Liver (tissue), 9 donors: ENCODE measurements around the gene PIK3CA. TPM values are rescaled to one million over a fixed set of nuclear protein-coding genes. Genes with fewer than 3 reads are reported as not detected.

ENCODE experiments used
- DNase-seq: peaks from one replicate; pipeline ENCODE4 v3.0.0-alpha.2; 2017; ENCODE audit warnings: low spot score
- H3K27ac ChIP-seq, 2 donors: one replicate each; pipeline ENCODE4 v1.7.0; 2013; ENCODE audit warnings: inconsistent platforms in 2 of 2, low read length in 2 of 2, control low read depth in 1 of 2, low read depth in 1 of 2, mild to moderate bottlenecking in 1 of 2
- H3K27me3 ChIP-seq, 4 donors: one replicate each; pipeline versions ENCODE4 v1.6.1 to v1.7.0; 2013; ENCODE audit warnings: low read length in 3 of 4, inconsistent platforms in 1 of 4, mild to moderate bottlenecking in 1 of 4, moderate library complexity in 1 of 4; ENCODE audit not compliant: control insufficient read depth in 4 of 4, insufficient read depth in 4 of 4
- H3K36me3 ChIP-seq, 4 donors: one replicate each; pipeline versions ENCODE4 v1.6.1 to v1.7.0; 2013; ENCODE audit warnings: low read length in 3 of 4, mild to moderate bottlenecking in 3 of 4, low read depth in 1 of 4, moderate library complexity in 1 of 4; ENCODE audit not compliant: control insufficient read depth in 4 of 4, insufficient read depth in 3 of 4
- H3K4me1 ChIP-seq, 4 donors: one replicate each; pipeline versions ENCODE4 v1.6.1 to v1.7.0; 2013; ENCODE audit warnings: low read length in 3 of 4, mild to moderate bottlenecking in 3 of 4, moderate library complexity in 1 of 4; ENCODE audit not compliant: control insufficient read depth in 4 of 4, insufficient read depth in 4 of 4
- H3K4me3 ChIP-seq, 3 donors: one replicate each; pipeline versions ENCODE4 v1.6.1 to v1.7.0; 2013; ENCODE audit warnings: low read length in 3 of 3, control low read depth in 1 of 3, low read depth in 1 of 3, mild to moderate bottlenecking in 1 of 3
- H3K9ac ChIP-seq, 2 donors: one replicate each; pipeline ENCODE4 v1.7.0; 2013; ENCODE audit warnings: low read length in 2 of 2, mild to moderate bottlenecking in 2 of 2, moderate library complexity in 2 of 2, control low read depth in 1 of 2, low read depth in 1 of 2
- H3K9me3 ChIP-seq, 4 donors: one replicate each; pipeline versions ENCODE4 v1.6.1 to v1.7.0; 2013; ENCODE audit warnings: low read length in 3 of 4; ENCODE audit not compliant: control insufficient read depth in 4 of 4
- CTCF ChIP-seq: fragments of 150-350 bp; IDR thresholded peaks from 2 replicates; pipeline ENCODE4 v1.5.1; 2017; ENCODE audit warnings: improper control_type of control experiment, low read depth, low read length; ENCODE audit not compliant: missing input control
- EGR1 ChIP-seq, 2 donors: IDR thresholded peaks; 2 replicates each; pipeline ENCODE4 v1.6.1; 2016 to 2018; ENCODE audit warnings: antibody characterized with exemption in 2 of 2, low read depth in 2 of 2
- FOXA1 ChIP-seq: IDR thresholded peaks from 2 replicates; pipeline ENCODE4 v1.6.1; 2016; ENCODE audit warnings: antibody characterized with exemption
- GABPA ChIP-seq, 2 donors: IDR thresholded peaks in 1 of 2; conservative IDR thresholded peaks in 1 of 2; 2 replicates each; pipeline ENCODE4 v1.6.1; 2016; ENCODE audit warnings: antibody characterized with exemption in 2 of 2, mild to moderate bottlenecking in 1 of 2, moderate library complexity in 1 of 2
- HNF4A ChIP-seq, 2 donors: conservative IDR thresholded peaks; 2 replicates each; pipeline ENCODE4 v1.6.1; 2016; ENCODE audit warnings: antibody characterized with exemption in 2 of 2, mild to moderate bottlenecking in 2 of 2
- HNF4G ChIP-seq: IDR thresholded peaks from 2 replicates; pipeline ENCODE4 v1.6.1; 2016; ENCODE audit warnings: antibody characterized with exemption
- JUND ChIP-seq, 2 donors: IDR thresholded peaks; 2 replicates each; pipeline ENCODE4 v1.6.1; 2016; ENCODE audit warnings: antibody characterized with exemption in 2 of 2
- NR2F2 ChIP-seq: IDR thresholded peaks from 2 replicates; pipeline ENCODE4 v1.6.1; 2016; ENCODE audit warnings: antibody characterized with exemption
- RAD21 ChIP-seq, 2 donors: IDR thresholded peaks; 2 replicates each; pipeline ENCODE4 v1.6.1; 2016; ENCODE audit warnings: antibody characterized with exemption in 2 of 2, mild to moderate bottlenecking in 2 of 2
- REST ChIP-seq: IDR thresholded peaks from 2 replicates; pipeline ENCODE4 v1.6.1; 2016; ENCODE audit warnings: antibody characterized with exemption, mild to moderate bottlenecking
- RXRA ChIP-seq, 2 donors: IDR thresholded peaks; 2 replicates each; pipeline ENCODE4 v1.6.1; 2017 to 2018; ENCODE audit warnings: antibody characterized with exemption in 2 of 2, mild to moderate bottlenecking in 1 of 2
- SP1 ChIP-seq: IDR thresholded peaks from 2 replicates; pipeline ENCODE4 v1.6.1; 2018; ENCODE audit warnings: antibody characterized with exemption, mild to moderate bottlenecking
- TAF1 ChIP-seq: conservative IDR thresholded peaks from 2 replicates; pipeline ENCODE4 v1.6.1; 2016; ENCODE audit warnings: antibody characterized with exemption, mild to moderate bottlenecking
- YY1 ChIP-seq: IDR thresholded peaks from 2 replicates; pipeline ENCODE4 v1.6.1; 2016; ENCODE audit warnings: antibody characterized with exemption, mild to moderate bottlenecking
- WGBS: extraction: QIAGEN DNeasy Blood & Tissue Kit; methylation state at CpG from one replicate; pipeline ENCODE4 v1.1.7; 2013; 5-methylcytosine and 5-hydroxymethylcytosine counted together
- polyA plus RNA-seq, 2 donors: library from polyadenylated mRNA; stranded (reverse) in 1 of 2; unstranded in 1 of 2; fragments of 200-250 nt in 1 of 2; fragments of >200 nt in 1 of 2; fragmentation: Nextera tagmentation in 1 of 2; extraction: Ambion mirVana in 1 of 2; gene quantifications; one replicate each; pipeline versions ENCODE4 v1.2.1 to v1.2.3, GENCODE V29; 2013 to 2015
- total RNA-seq, 2 donors: library from RNA; depleted of rRNA; stranded (reverse); fragments of >200 nt; gene quantifications; one replicate each; pipeline ENCODE4 v1.2.3, GENCODE V29; 2014
- TF ChIP-seq, protein P1 (sequence below): IDR thresholded peaks from 2 replicates; pipeline ENCODE4 v1.6.1; 2016; ENCODE audit warnings: antibody characterized with exemption
- TF ChIP-seq, protein P2 (sequence below): IDR thresholded peaks from 2 replicates; pipeline ENCODE4 v1.6.1; 2016; ENCODE audit warnings: antibody characterized with exemption
- TF ChIP-seq, protein P3 (sequence below): IDR thresholded peaks from 2 replicates; pipeline ENCODE4 v1.6.1; 2016; ENCODE audit warnings: antibody characterized with exemption
- donor health status: healthy.
- donor health status: healthy.
- donor health status: healthy.
- donor health status: healthy.
- donor health status: healthy.

Gene PIK3CA
- total and polyA plus RNA-seq, 4 donors = 3.6 to 14.6 (median 7.2) TPM

DNA sequence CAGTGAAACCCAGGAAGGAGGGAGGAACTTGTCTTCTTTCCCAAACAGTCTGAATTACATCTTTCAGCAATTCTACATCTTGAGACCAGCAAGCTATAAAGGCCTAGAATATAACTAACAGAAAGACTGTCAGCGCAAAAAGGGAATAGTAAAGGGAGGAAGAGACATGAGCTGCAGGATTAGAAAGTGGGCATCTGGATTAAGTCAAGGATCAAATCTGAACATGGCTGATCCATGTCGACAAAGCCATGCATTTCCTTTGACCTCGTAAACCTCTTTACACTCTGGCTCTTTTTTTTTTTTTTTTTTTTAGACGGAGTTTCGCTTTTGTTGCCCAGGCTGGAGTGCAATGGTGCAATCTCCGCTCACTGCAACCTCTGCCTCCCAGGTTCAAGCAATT lies 138.2 kb downstream of the PIK3CA start (continued):
- TF ChIP-seq REST (no peak), SP1 (no peak), HNF4G (no peak)
- TF ChIP-seq, protein P1, sequence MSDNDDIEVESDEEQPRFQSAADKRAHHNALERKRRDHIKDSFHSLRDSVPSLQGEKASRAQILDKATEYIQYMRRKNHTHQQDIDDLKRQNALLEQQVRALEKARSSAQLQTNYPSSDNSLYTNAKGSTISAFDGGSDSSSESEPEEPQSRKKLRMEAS = no peak

DNA sequence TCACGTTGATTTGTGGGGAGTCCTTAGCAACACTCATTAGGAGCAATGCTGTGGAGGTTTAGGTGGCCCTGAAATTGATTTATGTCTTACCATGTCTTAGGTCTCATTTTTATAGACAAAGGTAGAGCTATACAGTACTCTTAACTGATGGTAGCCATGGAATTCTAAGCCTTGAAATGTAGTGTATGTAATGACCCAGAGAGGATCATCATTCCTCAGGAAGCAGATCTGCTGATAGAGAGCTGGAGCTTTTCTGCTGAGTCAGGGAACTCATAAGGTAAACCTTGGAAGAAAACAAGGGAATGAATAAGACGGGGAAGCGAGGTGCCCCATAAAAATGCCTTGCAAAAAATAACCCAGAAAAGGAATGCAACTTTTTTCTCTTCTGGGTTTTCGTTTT lies 140.7 kb downstream of the PIK3CA start:
- H3K4me1 ChIP-seq = no peaks in the 10 kb centered on the region
- no peaks in the 10 kb centered on the region for H3K27me3 ChIP-seq
- H3K36me3 ChIP-seq = no peaks in the 10 kb centered on the region
- no peak overlapping the region for H3K9ac ChIP-seq
- H3K9me3 ChIP-seq = no peaks in the 10 kb centered on the region
- 80% methylated on average over 4 of the region's 4 CpGs for WGBS
- no peak overlapping the region for H3K27ac ChIP-seq
- TF ChIP-seq HNF4A (conservative IDR thresholded peaks at IDR 0.05) (no peak), RAD21 (IDR thresholded peaks at IDR 0.05) (no peak), NR2F2 (no peak), GABPA (IDR thresholded peaks at IDR 0.05 in 1 of 2, conservative IDR thresholded peaks at IDR 0.05 in 1 of 2) (no peak), HNF4G (no peak), TAF1 (no peak), JUND (IDR thresholded peaks at IDR 0.05) (no peak), EGR1 (IDR thresholded peaks at IDR 0.05; ENCODE audit: low read depth in 2 of 2) (no peak), SP1 (no peak), FOXA1 (no peak), YY1 (no peak), RXRA (IDR thresholded peaks at IDR 0.05) (no peak), REST (no peak), CTCF (no peak)
- TF ChIP-seq, protein P1 = no peak
- TF ChIP-seq, protein P2, sequence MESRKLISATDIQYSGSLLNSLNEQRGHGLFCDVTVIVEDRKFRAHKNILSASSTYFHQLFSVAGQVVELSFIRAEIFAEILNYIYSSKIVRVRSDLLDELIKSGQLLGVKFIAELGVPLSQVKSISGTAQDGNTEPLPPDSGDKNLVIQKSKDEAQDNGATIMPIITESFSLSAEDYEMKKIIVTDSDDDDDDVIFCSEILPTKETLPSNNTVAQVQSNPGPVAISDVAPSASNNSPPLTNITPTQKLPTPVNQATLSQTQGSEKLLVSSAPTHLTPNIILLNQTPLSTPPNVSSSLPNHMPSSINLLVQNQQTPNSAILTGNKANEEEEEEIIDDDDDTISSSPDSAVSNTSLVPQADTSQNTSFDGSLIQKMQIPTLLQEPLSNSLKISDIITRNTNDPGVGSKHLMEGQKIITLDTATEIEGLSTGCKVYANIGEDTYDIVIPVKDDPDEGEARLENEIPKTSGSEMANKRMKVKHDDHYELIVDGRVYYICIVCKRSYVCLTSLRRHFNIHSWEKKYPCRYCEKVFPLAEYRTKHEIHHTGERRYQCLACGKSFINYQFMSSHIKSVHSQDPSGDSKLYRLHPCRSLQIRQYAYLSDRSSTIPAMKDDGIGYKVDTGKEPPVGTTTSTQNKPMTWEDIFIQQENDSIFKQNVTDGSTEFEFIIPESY = no peak
- TF ChIP-seq, protein P3, sequence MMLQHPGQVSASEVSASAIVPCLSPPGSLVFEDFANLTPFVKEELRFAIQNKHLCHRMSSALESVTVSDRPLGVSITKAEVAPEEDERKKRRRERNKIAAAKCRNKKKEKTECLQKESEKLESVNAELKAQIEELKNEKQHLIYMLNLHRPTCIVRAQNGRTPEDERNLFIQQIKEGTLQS = no peak
- H3K4me3 ChIP-seq = no peak overlapping the region
- DNase-seq = no peak
